IMR-90 (cell line): ENCODE results near the gene PLXNA1. TPM values are rescaled to one million over a fixed set of nuclear protein-coding genes. Genes with fewer than 3 reads are reported as not detected.

ENCODE experiments used
- ATAC-seq: fragments of 200-7000 bp; cut with Tn5 transposase; 2 replicates; pipeline ENCODE4 v1.9.1; 2020; ENCODE audit warnings: low read depth, mild to moderate bottlenecking, moderate library complexity
- BruUV-seq: library from RNA; stranded (reverse); fragments of 400-500 nt; replicated peaks from 2 replicates; lab custom pipeline; 2021; lab: Mats Ljungman, UMichigan
- CTCF ChIA-PET: fragments of 300-600 bp; formaldehyde crosslinking; extraction: SDS; loops from one replicate; lab custom pipeline; 2021; ENCODE audit warnings: antibody characterized with exemption; lab: Yijun Ruan, JAX
- POLR2A ChIA-PET: fragments of 300-600 bp; sonication (Branson Sonifier 250); formaldehyde crosslinking; loops from one replicate; lab custom pipeline; 2022; ENCODE audit warnings: antibody characterized with exemption; ENCODE audit not compliant: unreplicated experiment; lab: Charles Lee
- DNase-seq: peaks from one replicate; pipeline ENCODE4 v3.0.0; 2013
- H2AFZ ChIP-seq: replicated peaks from 2 replicates; pipeline ENCODE3; 2013; ENCODE audit warnings: low read length, mild to moderate bottlenecking; ENCODE audit not compliant: poor library complexity
- H2AK5ac ChIP-seq: 2 replicates; pipeline ENCODE4 v1.6.1; 2013; ENCODE audit warnings: low read depth, low read length, inconsistent platforms
- H2AK9ac ChIP-seq: replicated peaks from 2 replicates; pipeline ENCODE3; 2013; ENCODE audit warnings: mild to moderate bottlenecking, low read depth, low read length, moderate library complexity; ENCODE audit not compliant: poor library complexity
- H2BK120ac ChIP-seq: 2 replicates; pipeline ENCODE4 v1.6.1; 2013; ENCODE audit warnings: low read depth, low read length, inconsistent platforms
- H2BK15ac ChIP-seq: 3 replicates; pipeline ENCODE4 v1.6.1; 2013; ENCODE audit warnings: low read depth, low read length, inconsistent platforms
- H2BK20ac ChIP-seq: 2 replicates; pipeline ENCODE4 v1.6.1; 2013; ENCODE audit warnings: low read depth, mild to moderate bottlenecking, inconsistent platforms, low read length, moderate library complexity
- H2BK5ac ChIP-seq: 2 replicates; pipeline ENCODE4 v1.6.1; 2013; ENCODE audit warnings: mild to moderate bottlenecking, low read depth, low read length, inconsistent platforms; ENCODE audit not compliant: poor library complexity, severe bottlenecking
- H3K14ac ChIP-seq: replicated peaks from 2 replicates; pipeline ENCODE4 v1.6.1; 2013; ENCODE audit warnings: low read depth, low read length, inconsistent platforms
- H3K18ac ChIP-seq: 2 replicates; pipeline ENCODE4 v1.6.1; 2013; ENCODE audit warnings: low read depth, low read length, control low read depth
- H3K23ac ChIP-seq: 2 replicates; pipeline ENCODE4 v1.6.1; 2013; ENCODE audit warnings: low read depth, low read length, inconsistent platforms
- H3K27ac ChIP-seq: 2 replicates; pipeline ENCODE4 v1.5.1; 2013; ENCODE audit warnings: mild to moderate bottlenecking, control low read depth, low read length; ENCODE audit not compliant: insufficient read depth
- H3K27me3 ChIP-seq: 2 replicates; pipeline ENCODE4 v1.6.1; 2013; ENCODE audit warnings: low read length; ENCODE audit not compliant: control insufficient read depth, insufficient read depth
- H3K36me3 ChIP-seq: 2 replicates; pipeline ENCODE4 v1.6.1; 2013; ENCODE audit warnings: low read length, mixed read lengths; ENCODE audit not compliant: control insufficient read depth, insufficient read depth
- H3K4ac ChIP-seq: 2 replicates; pipeline ENCODE4 v1.6.1; 2013; ENCODE audit warnings: low read depth, low read length, inconsistent platforms
- H3K4me1 ChIP-seq: 2 replicates; pipeline ENCODE4 v1.6.1; 2013; ENCODE audit warnings: low read length, mixed read lengths; ENCODE audit not compliant: control insufficient read depth, insufficient read depth
- H3K4me2 ChIP-seq: 2 replicates; pipeline ENCODE4 v1.6.1; 2013; ENCODE audit warnings: low read depth, mild to moderate bottlenecking, control low read depth, low read length, moderate library complexity
- H3K4me3 ChIP-seq: 2 replicates; pipeline ENCODE4 v1.5.1; 2013; ENCODE audit warnings: low read depth, mild to moderate bottlenecking, control low read depth, low read length, moderate library complexity; ENCODE audit not compliant: insufficient read depth
- H3K56ac ChIP-seq: 2 replicates; pipeline ENCODE4 v1.6.1; 2013; ENCODE audit warnings: low read length, inconsistent platforms; ENCODE audit not compliant: insufficient read depth; ENCODE audit errors: extremely low read depth
- H3K79me1 ChIP-seq, 2 experiments: 2 replicates each; pipeline ENCODE4 v1.6.1; 2013; ENCODE audit warnings: low read length in 2 of 2, inconsistent platforms in 1 of 2, low read depth in 1 of 2
- H3K9ac ChIP-seq: 2 replicates; pipeline ENCODE4 v1.6.1; 2013; ENCODE audit warnings: low read depth, low read length, control low read depth
- H3K9me1 ChIP-seq: 2 replicates; pipeline ENCODE4 v1.6.1; 2013; ENCODE audit warnings: low read length, inconsistent platforms; ENCODE audit not compliant: insufficient read depth
- H3K9me3 ChIP-seq: 2 replicates; pipeline ENCODE4 v1.6.1; 2013; ENCODE audit warnings: low read length; ENCODE audit not compliant: control insufficient read depth, insufficient read depth
- H4K20me1 ChIP-seq: 2 replicates; pipeline ENCODE4 v1.6.1; 2013; ENCODE audit warnings: low read length, inconsistent platforms; ENCODE audit not compliant: insufficient read depth
- H4K5ac ChIP-seq: 2 replicates; pipeline ENCODE4 v1.6.1; 2013; ENCODE audit warnings: mild to moderate bottlenecking, low read depth, low read length, control low read depth
- H4K8ac ChIP-seq, 2 experiments: 2 replicates each; pipeline ENCODE4 v1.6.1; 2013; ENCODE audit warnings: low read depth in 2 of 2, low read length in 2 of 2, control low read depth in 1 of 2, inconsistent platforms in 1 of 2
- H4K91ac ChIP-seq: 2 replicates; pipeline ENCODE4 v1.6.1; 2013; ENCODE audit warnings: low read depth, low read length, inconsistent platforms; ENCODE audit not compliant: insufficient read depth
- BHLHE40 ChIP-seq: fragments of 150-350 bp; IDR thresholded peaks from 2 replicates; pipeline ENCODE4 v1.6.1; 2016; ENCODE audit warnings: mild to moderate bottlenecking, low read depth, low read length
- CEBPB ChIP-seq: IDR thresholded peaks from 2 replicates; pipeline ENCODE4 v1.6.1; 2012; ENCODE audit warnings: low read depth, low read length, improper control_type of control experiment
- CHD1 ChIP-seq: IDR thresholded peaks from 2 replicates; pipeline ENCODE4 v1.6.1; 2012; ENCODE audit warnings: low read depth, low read length, improper control_type of control experiment
- FOS ChIP-seq: fragments of 150-350 bp; IDR thresholded peaks from 2 replicates; pipeline ENCODE4 v1.6.1; 2016; ENCODE audit warnings: low read depth, low read length
- MAFK ChIP-seq: IDR thresholded peaks from 2 replicates; pipeline ENCODE4 v1.6.1; 2012; ENCODE audit warnings: low read depth, low read length, improper control_type of control experiment
- MAZ ChIP-seq: IDR thresholded peaks from 2 replicates; pipeline ENCODE4 v1.6.1; 2012; ENCODE audit warnings: low read depth, mild to moderate bottlenecking, low read length, improper control_type of control experiment, moderate library complexity, borderline replicate concordance
- MXI1 ChIP-seq: IDR thresholded peaks from 2 replicates; pipeline ENCODE4 v1.6.1; 2012; ENCODE audit warnings: low read depth, mild to moderate bottlenecking, low read length, moderate library complexity, borderline replicate concordance
- NFE2L2 ChIP-seq: fragments of 150-350 bp; IDR thresholded peaks from 2 replicates; pipeline ENCODE4 v1.6.1; 2016; ENCODE audit warnings: low read depth, mild to moderate bottlenecking, low read length
- POLR2A ChIP-seq: IDR thresholded peaks from 2 replicates; pipeline ENCODE4 v1.6.1; 2012; ENCODE audit warnings: mild to moderate bottlenecking, low read depth, low read length
- RAD21 ChIP-seq: IDR thresholded peaks from 2 replicates; pipeline ENCODE4 v1.6.1; 2012; ENCODE audit warnings: low read length, improper control_type of control experiment
- RFX5 ChIP-seq: IDR thresholded peaks from 2 replicates; pipeline ENCODE4 v1.8.0; 2012; ENCODE audit warnings: low read depth, mild to moderate bottlenecking, low read length, moderate library complexity
- SMC3 ChIP-seq: fragments of 150-350 bp; IDR thresholded peaks from 2 replicates; pipeline ENCODE4 v1.6.1; 2016; ENCODE audit warnings: low read depth, mild to moderate bottlenecking, antibody characterized with exemption, low read length, moderate library complexity
- WGBS, 2 experiments: methylation state at CpG; one replicate each; pipeline versions ENCODE4 v1.1.5 to v1.1.7; 2013; ENCODE audit warnings: missing lambda C conversion rate in 2 of 2; ENCODE audit not compliant: insufficient read length in 1 of 2; ENCODE audit errors: extremely low coverage in 2 of 2; 5-methylcytosine and 5-hydroxymethylcytosine counted together
- dilution Hi-C: fragments of 300-500 bp; cut with HindIII; formaldehyde crosslinking; loops from one replicate; pipeline ENCODE4 v1.14.3; 2018; ENCODE audit warnings: low sequenced_read_pairs; ENCODE audit not compliant: unreplicated experiment
- in situ Hi-C: fragments of 300-500 bp; cut with MboI; formaldehyde crosslinking; loops from 3 replicates; pipeline ENCODE4 v1.14.3; 2019; ENCODE audit warnings: low sequenced_read_pairs, inconsistent platforms, mixed read lengths
- intact Hi-C: fragments of 100-400 bp; cut with micrococcal nuclease; formaldehyde crosslinking; loops from 2 replicates; pipeline ENCODE4 v1.10.0; 2022
- polyA plus RNA-seq, 3 experiments: library from polyadenylated mRNA; depleted of rRNA; stranded (reverse); fragments of >200 nt; gene quantifications; 2 replicates each; pipeline ENCODE4 v1.2.3, GENCODE V29; 2012; ENCODE audit warnings: low replicate concordance in 1 of 3
- total RNA-seq: library from RNA; depleted of rRNA; stranded (reverse); fragments of >200 nt; gene quantifications from 2 replicates; pipeline ENCODE4 v1.2.3, GENCODE V29; 2012
- TF ChIP-seq, protein P1 (sequence below): fragments of 150-350 bp; IDR thresholded peaks from 2 replicates; pipeline ENCODE4 v1.6.1; 2016; ENCODE audit warnings: low read depth, mild to moderate bottlenecking, low read length, moderate library complexity, borderline replicate concordance
- TF ChIP-seq, protein P2 (sequence below): fragments of 150-350 bp; IDR thresholded peaks from 2 replicates; pipeline ENCODE4 v1.6.1; 2017; ENCODE audit warnings: mild to moderate bottlenecking, antibody characterized with exemption, low read length, low read depth
- TF ChIP-seq, protein P3 (sequence below): conservative IDR thresholded peaks from 2 replicates; pipeline ENCODE4 v1.5.1; 2012; ENCODE audit warnings: mild to moderate bottlenecking, low read depth, low read length, improper control_type of control experiment

PLXNA1 gene
- total and polyA plus RNA-seq, 2 of the 4 experiments (the other 2 are of a cell fraction), result 13.6 to 49.4 TPM

DNA sequence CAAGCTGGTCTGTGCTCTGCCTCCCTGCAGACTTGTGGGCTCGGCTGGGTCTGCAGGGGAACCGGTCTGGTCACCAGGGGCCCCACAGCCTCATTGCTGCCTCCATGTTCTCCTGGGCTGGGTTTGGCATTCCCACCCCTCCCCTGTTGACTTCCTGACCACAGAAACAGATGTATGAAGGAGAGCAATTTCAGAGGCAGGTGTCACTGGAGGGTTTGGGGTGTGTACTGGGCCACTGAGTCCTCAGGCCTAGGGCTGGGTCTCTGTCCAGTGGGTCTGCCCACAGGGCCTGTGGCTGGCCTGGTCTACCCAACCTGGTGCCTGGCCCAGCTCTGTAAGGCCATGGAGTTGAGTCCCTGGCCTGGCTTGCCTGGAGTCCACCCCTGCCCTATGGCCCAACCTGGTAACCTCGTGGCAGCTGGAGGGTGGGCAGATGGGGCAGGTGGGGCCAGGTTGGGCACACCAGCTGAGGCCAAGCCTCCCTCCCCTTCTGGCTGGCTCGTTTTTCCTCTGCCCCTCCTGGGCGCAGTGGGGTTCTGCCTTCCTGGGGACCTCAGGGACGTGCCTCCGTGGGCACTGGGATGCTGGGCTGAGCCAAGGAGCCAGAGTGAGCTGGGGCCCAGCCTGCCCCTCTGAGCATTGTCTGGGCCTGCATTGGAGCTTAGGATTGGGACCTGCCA, 20.8 kb downstream of the PLXNA1 start:
- ATAC-seq (no peak), DNase-seq (no peak)
- peaks cover 20% of the 10 kb centered on the region for H3K9me1 ChIP-seq
- H2BK15ac ChIP-seq, result no peak overlapping the region; the same call in 2 of the 3 replicates
- peak overlapping the region; percentile 32 for H2BK5ac ChIP-seq
- no TSS peak for BruUV-seq
- H4K5ac ChIP-seq, result no peak overlapping the region
- ChIA-PET CTCF (interaction anchor here (0.6 to 2.0 kb wide), 2 partner anchors 251 to 290 kb away, joined by 3 to 13 read pairs; no protein-coding TSS in a partner anchor), POLR2A (no interaction called here)
- H3K79me1 ChIP-seq, result peaks cover 25 to 49% of the 10 kb centered on the region in 2 experiments
- H3K4me1 ChIP-seq, result peaks cover 29% of the 10 kb centered on the region
- intact Hi-C loops, result loop anchor here (10.0 kb wide), 1 partner anchor 541 kb away; no protein-coding TSS in a partner anchor
- no peak overlapping the region for H3K4me3 ChIP-seq
- H3K23ac ChIP-seq, result 0 out of 2 replicates have a peak overlapping the region, but pooled peaks have one; percentile 34
- no peaks in the 10 kb centered on the region; the same call in 1 of the 2 replicates for H4K20me1 ChIP-seq
- 0 out of 2 replicates have a peak overlapping the region, but pooled peaks have one; percentile 44 for H2BK120ac ChIP-seq
- H3K36me3 ChIP-seq, result peaks cover 24% of the 10 kb centered on the region
- H2BK20ac ChIP-seq, result 0 out of 2 replicates have a peak overlapping the region, but pooled peaks have one; percentile 49
- peak overlapping the region; percentile 98; the same call in 1 of the 2 replicates for H2AK5ac ChIP-seq
- no CpG with 5 or more reads among the region's 7 CpGs for WGBS, 2 experiments
- no peak overlapping the region for H2AFZ ChIP-seq
- peak overlapping the region in 1 of 2 experiments; percentile 100; a peak in 1 of 4 replicates for H4K8ac ChIP-seq
- H3K27me3 ChIP-seq, result no peaks in the 10 kb centered on the region
- in situ Hi-C loops, result no loop called here
- no peak overlapping the region for H3K14ac ChIP-seq
- no peaks in the 10 kb centered on the region for H3K9me3 ChIP-seq
- peak overlapping the region; percentile 90 for H2AK9ac ChIP-seq
- no peak overlapping the region for H3K4me2 ChIP-seq
- H4K91ac ChIP-seq, result peak overlapping the region; percentile 51
- no peak overlapping the region for H3K27ac ChIP-seq
- no peak overlapping the region for H3K9ac ChIP-seq
- peak overlapping the region; percentile 81 for H3K4ac ChIP-seq
- H3K18ac ChIP-seq, result no peak overlapping the region
- no peak overlapping the region for H3K56ac ChIP-seq
- dilution Hi-C loops, result no loop called here
- TF ChIP-seq BHLHE40 (no peak), RAD21 (no peak), MXI1 (no peak), CHD1 (no peak), CEBPB (no peak), MAFK (no peak), NFE2L2 (no peak), POLR2A (no peak), MAZ (no peak), FOS (no peak), SMC3 (no peak), RFX5 (no peak)
- TF ChIP-seq, protein P1, sequence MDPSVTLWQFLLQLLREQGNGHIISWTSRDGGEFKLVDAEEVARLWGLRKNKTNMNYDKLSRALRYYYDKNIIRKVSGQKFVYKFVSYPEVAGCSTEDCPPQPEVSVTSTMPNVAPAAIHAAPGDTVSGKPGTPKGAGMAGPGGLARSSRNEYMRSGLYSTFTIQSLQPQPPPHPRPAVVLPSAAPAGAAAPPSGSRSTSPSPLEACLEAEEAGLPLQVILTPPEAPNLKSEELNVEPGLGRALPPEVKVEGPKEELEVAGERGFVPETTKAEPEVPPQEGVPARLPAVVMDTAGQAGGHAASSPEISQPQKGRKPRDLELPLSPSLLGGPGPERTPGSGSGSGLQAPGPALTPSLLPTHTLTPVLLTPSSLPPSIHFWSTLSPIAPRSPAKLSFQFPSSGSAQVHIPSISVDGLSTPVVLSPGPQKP, result no peak
- TF ChIP-seq, protein P2, sequence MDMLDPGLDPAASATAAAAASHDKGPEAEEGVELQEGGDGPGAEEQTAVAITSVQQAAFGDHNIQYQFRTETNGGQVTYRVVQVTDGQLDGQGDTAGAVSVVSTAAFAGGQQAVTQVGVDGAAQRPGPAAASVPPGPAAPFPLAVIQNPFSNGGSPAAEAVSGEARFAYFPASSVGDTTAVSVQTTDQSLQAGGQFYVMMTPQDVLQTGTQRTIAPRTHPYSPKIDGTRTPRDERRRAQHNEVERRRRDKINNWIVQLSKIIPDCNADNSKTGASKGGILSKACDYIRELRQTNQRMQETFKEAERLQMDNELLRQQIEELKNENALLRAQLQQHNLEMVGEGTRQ, result no peak
- TF ChIP-seq, protein P3, sequence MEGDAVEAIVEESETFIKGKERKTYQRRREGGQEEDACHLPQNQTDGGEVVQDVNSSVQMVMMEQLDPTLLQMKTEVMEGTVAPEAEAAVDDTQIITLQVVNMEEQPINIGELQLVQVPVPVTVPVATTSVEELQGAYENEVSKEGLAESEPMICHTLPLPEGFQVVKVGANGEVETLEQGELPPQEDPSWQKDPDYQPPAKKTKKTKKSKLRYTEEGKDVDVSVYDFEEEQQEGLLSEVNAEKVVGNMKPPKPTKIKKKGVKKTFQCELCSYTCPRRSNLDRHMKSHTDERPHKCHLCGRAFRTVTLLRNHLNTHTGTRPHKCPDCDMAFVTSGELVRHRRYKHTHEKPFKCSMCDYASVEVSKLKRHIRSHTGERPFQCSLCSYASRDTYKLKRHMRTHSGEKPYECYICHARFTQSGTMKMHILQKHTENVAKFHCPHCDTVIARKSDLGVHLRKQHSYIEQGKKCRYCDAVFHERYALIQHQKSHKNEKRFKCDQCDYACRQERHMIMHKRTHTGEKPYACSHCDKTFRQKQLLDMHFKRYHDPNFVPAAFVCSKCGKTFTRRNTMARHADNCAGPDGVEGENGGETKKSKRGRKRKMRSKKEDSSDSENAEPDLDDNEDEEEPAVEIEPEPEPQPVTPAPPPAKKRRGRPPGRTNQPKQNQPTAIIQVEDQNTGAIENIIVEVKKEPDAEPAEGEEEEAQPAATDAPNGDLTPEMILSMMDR, result no peak
